Neural progenitor cell (in vitro differentiated cells): ENCODE measurements around the gene ATXN1. TPM values are rescaled to one million over a fixed set of nuclear protein-coding genes. Genes with fewer than 3 reads are reported as not detected.

Experiments
- DNase-seq: peaks from one replicate; pipeline ENCODE4 v3.0.0-alpha.2; 2016; ENCODE audit warnings: low spot score
- H2AFZ ChIP-seq: fragments of 200-600 bp; sonication (generic); replicated peaks from 2 replicates; pipeline ENCODE4 v1.6.1; 2016; ENCODE audit warnings: antibody characterized with exemption
- H3F3A ChIP-seq: fragments of 200-600 bp; sonication (generic); 2 replicates; pipeline ENCODE4 v1.6.1; 2016; ENCODE audit warnings: antibody characterized with exemption, low read depth
- H3K27ac ChIP-seq: fragments of 200-600 bp; sonication (generic); 2 replicates; pipeline ENCODE4 v1.5.1; 2016; ENCODE audit warnings: mild to moderate bottlenecking
- H3K27me3 ChIP-seq: fragments of 200-600 bp; sonication (generic); 2 replicates; pipeline ENCODE4 v1.6.1; 2016; ENCODE audit warnings: mild to moderate bottlenecking, moderate library complexity
- H3K36me3 ChIP-seq: fragments of 200-600 bp; sonication (generic); 2 replicates; pipeline ENCODE4 v1.5.1; 2016
- H3K4me1 ChIP-seq: fragments of 200-600 bp; sonication (generic); 2 replicates; pipeline ENCODE4 v1.6.1; 2016; ENCODE audit warnings: mixed run types
- H3K4me2 ChIP-seq: fragments of 200-600 bp; sonication (generic); 2 replicates; pipeline ENCODE4 v1.6.1; 2016
- H3K4me3 ChIP-seq: fragments of 200-600 bp; sonication (generic); 2 replicates; pipeline ENCODE4 v1.5.1; 2016
- H3K79me2 ChIP-seq: fragments of 200-600 bp; sonication (generic); 2 replicates; pipeline ENCODE4 v1.6.1; 2016; ENCODE audit warnings: low read depth
- H3K9ac ChIP-seq: fragments of 200-600 bp; sonication (generic); 2 replicates; pipeline ENCODE4 v1.6.1; 2016
- H3K9me3 ChIP-seq: fragments of 200-600 bp; sonication (generic); 2 replicates; pipeline ENCODE4 v1.5.1; 2016; ENCODE audit warnings: low read depth
- H4K20me1 ChIP-seq: fragments of 200-600 bp; sonication (generic); 2 replicates; pipeline ENCODE4 v1.6.1; 2016; ENCODE audit warnings: low read depth
- H3K27ac Mint-ChIP-seq: 3 replicates; pipeline ENCODE4 v1.8.0; 2021; ENCODE audit warnings: mixed read lengths
- H3K27me3 Mint-ChIP-seq: 2 replicates; pipeline ENCODE4 v1.8.0; 2022; ENCODE audit warnings: low read depth, mild to moderate bottlenecking, inconsistent platforms, moderate library complexity, mixed read lengths; ENCODE audit not compliant: insufficient read depth
- H3K36me3 Mint-ChIP-seq: 3 replicates; pipeline ENCODE4 v1.8.0; 2021; ENCODE audit warnings: mixed read lengths
- H3K4me1 Mint-ChIP-seq: 3 replicates; pipeline ENCODE4 v1.8.0; 2021; ENCODE audit warnings: mixed read lengths
- H3K4me3 Mint-ChIP-seq: 3 replicates; pipeline ENCODE4 v1.8.0; 2021; ENCODE audit warnings: mild to moderate bottlenecking, moderate library complexity, mixed read lengths
- H3K9me3 Mint-ChIP-seq: 3 replicates; pipeline ENCODE4 v1.8.0; 2020; ENCODE audit warnings: mixed read lengths
- CTCF ChIP-seq: fragments of 200-600 bp; sonication (generic); IDR thresholded peaks from 2 replicates; pipeline ENCODE4 v1.5.1; 2017; ENCODE audit warnings: antibody characterized with exemption, mild to moderate bottlenecking
- EZH2 ChIP-seq: fragments of 200-600 bp; sonication (generic); IDR thresholded peaks from 2 replicates; pipeline ENCODE4 v1.6.1; 2017; ENCODE audit warnings: antibody characterized with exemption, mild to moderate bottlenecking, moderate library complexity
- EZH2phosphoT487 ChIP-seq: fragments of 200-600 bp; sonication (generic); IDR thresholded peaks from 2 replicates; pipeline ENCODE4 v1.6.1; 2017; ENCODE audit warnings: antibody characterized with exemption
- total RNA-seq: library from RNA; depleted of rRNA; stranded (reverse); fragments of >200 nt; gene quantifications from 2 replicates; pipeline ENCODE4 v1.2.3, GENCODE V29; 2015; ENCODE audit warnings: low replicate concordance

The ATXN1 gene
- total RNA-seq, 1 donor from 2014 or later, result 3.6 TPM

- Histone ChIP-seq H4K20me1 (peaks cover 23% of the 10 kb centered on the region), H3K4me2 (peak overlapping the region; percentile 84), H3K9me3 (no peaks in the 10 kb centered on the region), H3F3A (peaks cover 38% of the 10 kb centered on the region), H3K79me2 (no peaks in the 10 kb centered on the region), H3K27me3 (peaks cover 51% of the 10 kb centered on the region), H3K4me1 (peaks cover 20% of the 10 kb centered on the region), H2AFZ (peak overlapping the region; percentile 74), H3K9ac (no peak overlapping the region), H3K36me3 (no peaks in the 10 kb centered on the region), H3K27ac (no peak overlapping the region), H3K4me3 (peak overlapping the region; percentile 80)
- peaks cover 12% of the 10 kb centered on the region for H3K27me3 Mint-ChIP-seq
- TF ChIP-seq CTCF, result peak; percentile 46
- TF ChIP-seq EZH2, result no peak
- DNase-seq, result peak; percentile 86
- H3K27ac Mint-ChIP-seq, result no peak overlapping the region
- no peaks in the 10 kb centered on the region for H3K36me3 Mint-ChIP-seq
- peaks cover 31% of the 10 kb centered on the region for H3K4me1 Mint-ChIP-seq
- H3K4me3 Mint-ChIP-seq, result peak overlapping the region; percentile 98
- H3K9me3 Mint-ChIP-seq, result no peaks in the 10 kb centered on the region
Observed at GRCh38 chr6:16761471-16762267, 409 bp upstream of the ATXN1 start.

- Mint-ChIP-seq H3K4me3 (peak overlapping the region; percentile 94), H3K27ac (peak overlapping the region; percentile 31), H3K4me1 (peaks cover 35% of the 10 kb centered on the region), H3K36me3 (no peaks in the 10 kb centered on the region), H3K27me3 (peaks cover 10% of the 10 kb centered on the region), H3K9me3 (no peaks in the 10 kb centered on the region)
- Histone ChIP-seq H3F3A (peaks cover 38% of the 10 kb centered on the region), H2AFZ (peak overlapping the region; percentile 98), H4K20me1 (peaks cover 23% of the 10 kb centered on the region), H3K9ac (no peak overlapping the region), H3K27ac (no peak overlapping the region), H3K36me3 (no peaks in the 10 kb centered on the region), H3K27me3 (peaks cover 51% of the 10 kb centered on the region), H3K4me2 (peak overlapping the region; percentile 84), H3K79me2 (no peaks in the 10 kb centered on the region), H3K4me3 (peak overlapping the region; percentile 80), H3K9me3 (no peaks in the 10 kb centered on the region), H3K4me1 (peaks cover 20% of the 10 kb centered on the region)
- DNase-seq, result peak; percentile 84
- TF ChIP-seq EZH2phosphoT487, result peak; percentile 17
- TF ChIP-seq EZH2, result peak; percentile 27
- TF ChIP-seq CTCF, result peak; percentile 4
Observed at GRCh38 chr6:16759646-16760515, 1.4 kb downstream of the ATXN1 start.

GRCh38 chr6:16759181-16759645 is 2.0 kb downstream of the ATXN1 start:
- Histone ChIP-seq H3K4me3 (peak overlapping the region; percentile 80), H3K4me2 (peak overlapping the region; percentile 84), H3K79me2 (no peaks in the 10 kb centered on the region), H3F3A (peaks cover 38% of the 10 kb centered on the region), H2AFZ (peak overlapping the region; percentile 98), H3K27ac (no peak overlapping the region), H3K4me1 (peaks cover 20% of the 10 kb centered on the region), H3K9ac (no peak overlapping the region), H3K9me3 (no peaks in the 10 kb centered on the region), H3K27me3 (peaks cover 51% of the 10 kb centered on the region), H4K20me1 (peaks cover 23% of the 10 kb centered on the region), H3K36me3 (no peaks in the 10 kb centered on the region)
- peak overlapping the region; percentile 31 for H3K27ac Mint-ChIP-seq
- H3K36me3 Mint-ChIP-seq, result no peaks in the 10 kb centered on the region
- H3K4me1 Mint-ChIP-seq, result peaks cover 35% of the 10 kb centered on the region
- peaks cover 10% of the 10 kb centered on the region for H3K27me3 Mint-ChIP-seq
- H3K9me3 Mint-ChIP-seq, result no peaks in the 10 kb centered on the region
- H3K4me3 Mint-ChIP-seq, result peak overlapping the region; percentile 94
- DNase-seq, result peak; percentile 15
- TF ChIP-seq EZH2phosphoT487, result no peak
- peak; percentile 23 for TF ChIP-seq EZH2
